Measurements from ENCODE around the gene ANKRD13D. TPM values are rescaled to one million over a fixed set of nuclear protein-coding genes. Genes with fewer than 3 reads are reported as not detected.

Gene ANKRD13D
- total RNA-seq, 1 donor from 2014 or later: 69.7 TPM

GRCh38 chr11:67271205-67271540, 17.9 kb upstream of the ANKRD13D start:
- DNase-seq (ENCODE audit: low spot score): no peak
- no peak for ATAC-seq
- intact Hi-C loops (cut with DNase I): no loop called here

- DNase-seq (ENCODE audit: low spot score) (peak; percentile 60), ATAC-seq (no peak)
- intact Hi-C loops (cut with DNase I): no loop called here
Observed at GRCh38 chr11:67271541-67272284, 17.4 kb upstream of the ANKRD13D start.

- intact Hi-C loops (cut with DNase I): no loop called here
- DNase-seq (ENCODE audit: low spot score) (peak; percentile 57), ATAC-seq (no peak)
Observed at GRCh38 chr11:67272327-67273259, 16.5 kb upstream of the ANKRD13D start.

GRCh38 chr11:67273260-67273990, 15.7 kb upstream of the ANKRD13D start:
- intact Hi-C loops (cut with DNase I): no loop called here
- no peak for ATAC-seq
- peak; percentile 61 for DNase-seq (ENCODE audit: low spot score)

GRCh38 chr11:67274768-67275605, 14.1 kb upstream of the ANKRD13D start:
- intact Hi-C loops (cut with DNase I): no loop called here
- DNase-seq (ENCODE audit: low spot score) (peak; percentile 71), ATAC-seq (no peak)

GRCh38 chr11:67275606-67276409, 13.3 kb upstream of the ANKRD13D start:
- ATAC-seq: no peak
- peak; percentile 54 for DNase-seq (ENCODE audit: low spot score)
- intact Hi-C loops (cut with DNase I): no loop called here

- DNase-seq (ENCODE audit: low spot score): peak; percentile 69
- intact Hi-C loops (cut with DNase I): no loop called here
- peak; percentile 36 for ATAC-seq
Observed at GRCh38 chr11:67276781-67277230, 12.3 kb upstream of the ANKRD13D start.

- ATAC-seq (peak; percentile 89), DNase-seq (ENCODE audit: low spot score) (peak; percentile 89)
- intact Hi-C loops (cut with DNase I): no loop called here
Observed at GRCh38 chr11:67277231-67277961, 11.7 kb upstream of the ANKRD13D start.

- no peak for ATAC-seq
- intact Hi-C loops (cut with DNase I): no loop called here
- DNase-seq (ENCODE audit: low spot score): peak; percentile 54
Observed at GRCh38 chr11:67278135-67278938, 10.8 kb upstream of the ANKRD13D start.

GRCh38 chr11:67278939-67279588, 10.0 kb upstream of the ANKRD13D start:
- DNase-seq (ENCODE audit: low spot score): peak; percentile 54
- no peak for ATAC-seq
- intact Hi-C loops (cut with DNase I): no loop called here

- no peak for ATAC-seq
- intact Hi-C loops (cut with DNase I): no loop called here
- peak; percentile 53 for DNase-seq (ENCODE audit: low spot score)
Observed at GRCh38 chr11:67279589-67280340, 9.3 kb upstream of the ANKRD13D start.

- intact Hi-C loops (cut with DNase I): no loop called here
- DNase-seq (ENCODE audit: low spot score): peak; percentile 50
- no peak for ATAC-seq
Observed at GRCh38 chr11:67280341-67280787, 8.7 kb upstream of the ANKRD13D start.

GRCh38 chr11:67280788-67281551, 8.1 kb upstream of the ANKRD13D start:
- intact Hi-C loops (cut with DNase I): no loop called here
- DNase-seq (ENCODE audit: low spot score): peak; percentile 58

GRCh38 chr11:67281552-67282150, 7.5 kb upstream of the ANKRD13D start:
- intact Hi-C loops (cut with DNase I): no loop called here
- DNase-seq (ENCODE audit: low spot score): peak; percentile 55
- ATAC-seq: no peak

More at GRCh38 chr11:67280788-67281551, 8.1 kb upstream of the ANKRD13D start:
- ATAC-seq: no peak

Measured in sciatic nerve (tissue), 2 donors.